GM19023 (cell line): Measurements from ENCODE around the gene HES7.
"Not testable (repeated sequence)": the region's sequence is repeated elsewhere in the genome, so short reads cannot be mapped to it uniquely, and the experiment has no call there.

Experiments used
- ATAC-seq: cut with Tn5 transposase; IDR thresholded peaks from one replicate; pipeline ENCODE4 v1.9.1; 2021; ENCODE audit warnings: mild to moderate bottlenecking, moderate library complexity; ENCODE audit not compliant: unreplicated experiment

The HES7 gene

GRCh38 chr17:8123695-8124349 lies at the start of gene HES7:
HES7 (minus strand) TSS chr17:8124106; CDS start chr17:8124084, 22 bp downstream.
- ATAC-seq: no peak

- peak; percentile 55 for ATAC-seq
These were observed 49.4 kb upstream of the HES7 start for GRCh38 chr17:8173056-8173870.

GRCh38 chr17:8170186-8170585 lies 46.3 kb upstream of the HES7 start:
- ATAC-seq: not testable (repeated sequence)

GRCh38 chr17:8167526-8167925 lies 43.6 kb upstream of the HES7 start:
- no peak for ATAC-seq

GRCh38 chr17:8166731-8167130 lies 42.8 kb upstream of the HES7 start:
- ATAC-seq: no peak

GRCh38 chr17:8164815-8165131 lies 40.9 kb upstream of the HES7 start:
- ATAC-seq: no peak

GRCh38 chr17:8163978-8164814 lies 40.3 kb upstream of the HES7 start:
- no peak for ATAC-seq

- ATAC-seq: no peak
These were observed 39.4 kb upstream of the HES7 start for GRCh38 chr17:8162997-8163977.

- ATAC-seq: no peak
These were observed 38.5 kb upstream of the HES7 start, which contains the start of gene VAMP2 for GRCh38 chr17:8162233-8162996. VAMP2 (minus strand) TSS chr17:8162948; CDS start chr17:8162879, 69 bp downstream.

GRCh38 chr17:8161289-8162232 lies 37.7 kb upstream of the HES7 start:
- ATAC-seq: no peak

GRCh38 chr17:8160741-8161221 lies 36.9 kb upstream of the HES7 start:
- ATAC-seq: no peak

- no peak for ATAC-seq
These were observed 36.3 kb upstream of the HES7 start for GRCh38 chr17:8160224-8160577.

- ATAC-seq: no peak
These were observed 35.7 kb upstream of the HES7 start for GRCh38 chr17:8159459-8160223.

GRCh38 chr17:8159032-8159400 lies 35.1 kb upstream of the HES7 start:
- ATAC-seq: no peak

GRCh38 chr17:8158267-8159031 lies 34.5 kb upstream of the HES7 start:
- no peak for ATAC-seq

GRCh38 chr17:8156246-8156992 lies 32.5 kb upstream of the HES7 start:
- peak; percentile 82 for ATAC-seq

GRCh38 chr17:8155996-8156245 lies 32.0 kb upstream of the HES7 start:
- no peak for ATAC-seq
